ENCODE results near the gene CLCNKB. TPM values are rescaled to one million over a fixed set of nuclear protein-coding genes. Genes with fewer than 3 reads are reported as not detected.

Gene CLCNKB
- total RNA-seq, 1 donor from 2014 or later, result 0.57 TPM

DNA sequence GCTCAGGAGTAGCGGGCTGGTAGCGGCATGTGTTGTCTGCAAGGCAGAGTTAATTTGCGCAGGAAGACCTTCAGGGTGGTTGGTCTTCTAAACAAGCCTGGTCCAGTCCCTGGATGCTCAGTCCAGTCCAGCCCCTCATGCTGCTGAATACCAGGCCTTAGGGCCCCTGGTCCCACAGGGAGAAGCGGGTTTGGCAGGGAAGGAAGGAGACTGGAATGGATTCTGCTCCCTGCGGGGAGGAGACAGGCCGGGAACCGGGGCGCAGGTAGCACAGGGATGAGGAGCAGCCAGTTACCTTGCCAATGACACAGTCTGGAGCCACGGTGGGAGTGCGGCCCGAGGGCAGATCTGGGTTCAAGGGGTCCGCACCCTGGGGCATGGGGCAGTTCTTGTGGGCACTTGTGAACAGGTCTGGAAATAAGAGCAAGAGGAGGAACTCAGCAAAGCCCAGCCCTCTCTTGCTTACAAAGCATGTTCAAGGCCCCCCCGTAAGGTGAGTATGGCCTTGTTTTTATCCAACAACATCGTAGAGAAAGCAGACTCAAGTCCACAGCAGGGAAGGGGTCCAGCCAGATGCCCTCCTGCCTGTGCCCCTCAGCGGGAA lies 19.7 kb downstream of the CLCNKB start:
- peaks cover 15% of the 10 kb centered on the region for H3K27me3 Mint-ChIP-seq (ENCODE audit: low read depth)
- H3K4me3 Mint-ChIP-seq (ENCODE audit: unreplicated experiment), result no peak overlapping the region
- no peak for DNase-seq (ENCODE audit: low spot score)
- H3K4me1 Mint-ChIP-seq (ENCODE audit: low read depth), result no peaks in the 10 kb centered on the region
- H3K27ac Mint-ChIP-seq (ENCODE audit: unreplicated experiment), result no peak overlapping the region
- no peaks in the 10 kb centered on the region for H3K9me3 Mint-ChIP-seq (ENCODE audit: low read depth)
- no peak for TF ChIP-seq CTCF (IDR thresholded peaks at IDR 0.05)
- no peaks in the 10 kb centered on the region for H3K36me3 Mint-ChIP-seq (ENCODE audit: low read depth)

DNA sequence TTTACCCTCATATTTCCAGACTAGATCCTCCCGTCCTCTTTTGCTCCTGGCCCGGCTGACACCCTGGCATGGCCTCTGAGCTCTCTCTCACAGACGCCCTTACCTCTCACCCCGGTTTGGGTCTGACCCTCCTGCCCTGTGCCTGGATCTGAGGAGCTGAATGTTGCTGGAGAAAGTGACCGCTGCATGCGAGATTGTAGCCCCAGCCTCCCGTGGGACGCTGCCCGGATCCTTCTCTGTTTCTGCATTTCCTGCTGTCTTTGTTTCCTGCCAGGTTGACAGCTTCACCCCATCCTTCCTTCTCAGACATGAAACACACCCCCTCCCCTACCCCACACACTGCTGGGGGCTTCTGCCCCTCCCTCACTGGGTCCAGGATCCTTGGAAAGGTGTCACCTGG lies 20.3 kb downstream of the CLCNKB start:
- Mint-ChIP-seq H3K36me3 (ENCODE audit: low read depth) (no peaks in the 10 kb centered on the region), H3K27me3 (ENCODE audit: low read depth) (peaks cover 15% of the 10 kb centered on the region), H3K4me1 (ENCODE audit: low read depth) (no peaks in the 10 kb centered on the region), H3K9me3 (ENCODE audit: low read depth) (no peaks in the 10 kb centered on the region), H3K27ac (ENCODE audit: unreplicated experiment) (no peak overlapping the region), H3K4me3 (ENCODE audit: unreplicated experiment) (no peak overlapping the region)
- DNase-seq (ENCODE audit: low spot score), result no peak
- no peak for TF ChIP-seq CTCF (IDR thresholded peaks at IDR 0.05)

DNA sequence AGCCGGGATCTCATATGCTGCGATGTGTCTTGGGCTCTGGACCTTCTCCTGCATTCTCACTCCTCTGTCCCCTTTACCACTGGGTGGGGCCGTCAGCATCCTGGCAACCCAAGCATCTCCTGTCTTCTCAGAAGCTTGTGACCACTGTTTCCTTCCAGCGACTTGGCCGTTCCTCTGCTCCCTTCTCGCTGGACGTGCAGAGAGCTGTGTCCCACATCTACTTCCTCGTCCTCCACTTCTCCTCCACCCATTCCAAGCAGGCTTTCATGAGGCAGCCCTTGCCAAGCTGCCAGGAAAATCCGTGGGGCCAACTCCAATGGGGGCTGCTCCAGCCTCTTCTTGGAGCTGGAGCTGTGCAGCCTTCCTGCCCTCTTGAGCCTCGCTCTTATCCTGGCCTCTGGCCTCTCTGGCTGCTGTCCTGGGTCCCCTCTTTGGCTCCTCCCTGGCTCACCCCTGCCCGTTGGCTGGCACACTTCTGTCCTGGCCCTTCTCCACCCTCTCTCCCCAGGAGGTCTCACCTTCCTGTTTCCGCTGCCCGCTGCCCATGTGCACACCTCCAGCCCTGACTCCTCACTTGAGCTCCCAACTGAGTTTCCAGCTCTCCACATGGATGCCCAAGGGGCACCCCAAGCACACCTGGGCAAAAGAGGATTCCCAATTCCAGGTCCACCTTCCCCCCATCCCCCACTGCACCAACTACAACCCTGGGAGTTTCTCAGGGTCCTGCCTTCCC lies 21.1 kb downstream of the CLCNKB start:
- no peak for DNase-seq (ENCODE audit: low spot score)
- no peak overlapping the region for H3K4me3 Mint-ChIP-seq (ENCODE audit: unreplicated experiment)
- H3K9me3 Mint-ChIP-seq (ENCODE audit: low read depth), result no peaks in the 10 kb centered on the region
- H3K4me1 Mint-ChIP-seq (ENCODE audit: low read depth), result no peaks in the 10 kb centered on the region
- H3K27me3 Mint-ChIP-seq (ENCODE audit: low read depth), result peaks cover 15% of the 10 kb centered on the region
- no peaks in the 10 kb centered on the region for H3K36me3 Mint-ChIP-seq (ENCODE audit: low read depth)
- no peak overlapping the region for H3K27ac Mint-ChIP-seq (ENCODE audit: unreplicated experiment)
- TF ChIP-seq CTCF (IDR thresholded peaks at IDR 0.05), result no peak

DNA sequence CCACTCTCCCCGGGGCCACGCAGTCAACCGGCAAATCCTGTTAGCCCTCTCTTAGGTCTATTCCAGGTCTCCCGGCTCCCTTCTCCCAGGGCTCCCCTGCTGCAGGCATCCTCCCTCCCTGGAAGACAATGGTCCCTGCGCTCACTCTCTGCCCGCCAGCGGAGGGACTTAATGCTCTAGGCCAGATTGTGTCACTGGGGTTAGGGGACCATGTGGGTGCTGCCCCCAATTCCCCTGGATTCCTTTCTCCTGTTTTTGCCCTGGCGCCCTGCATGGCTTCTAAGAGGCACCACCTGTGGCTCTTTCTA lies 21.6 kb downstream of the CLCNKB start:
- no peak overlapping the region for H3K27ac Mint-ChIP-seq (ENCODE audit: unreplicated experiment)
- DNase-seq (ENCODE audit: low spot score), result no peak
- no peak overlapping the region for H3K4me3 Mint-ChIP-seq (ENCODE audit: unreplicated experiment)
- H3K36me3 Mint-ChIP-seq (ENCODE audit: low read depth), result no peaks in the 10 kb centered on the region
- peaks cover 15% of the 10 kb centered on the region for H3K27me3 Mint-ChIP-seq (ENCODE audit: low read depth)
- H3K4me1 Mint-ChIP-seq (ENCODE audit: low read depth), result no peaks in the 10 kb centered on the region
- no peak for TF ChIP-seq CTCF (IDR thresholded peaks at IDR 0.05)
- no peaks in the 10 kb centered on the region for H3K9me3 Mint-ChIP-seq (ENCODE audit: low read depth)

GRCh38 chr1:16066245-16066644 lies 22.7 kb downstream of the CLCNKB start:
- no peak for DNase-seq (ENCODE audit: low spot score)
- H3K4me1 Mint-ChIP-seq (ENCODE audit: low read depth), result no peaks in the 10 kb centered on the region

More at GRCh38 chr1:16066245-16066644, 22.7 kb downstream of the CLCNKB start:
- Mint-ChIP-seq H3K27ac (ENCODE audit: unreplicated experiment) (no peak overlapping the region), H3K27me3 (ENCODE audit: low read depth) (peaks cover 15% of the 10 kb centered on the region), H3K4me3 (ENCODE audit: unreplicated experiment) (no peak overlapping the region), H3K9me3 (ENCODE audit: low read depth) (no peaks in the 10 kb centered on the region), H3K36me3 (ENCODE audit: low read depth) (no peaks in the 10 kb centered on the region)
- TF ChIP-seq CTCF (IDR thresholded peaks at IDR 0.05), result no peak

Measured in chondrocyte (in vitro differentiated cells).